Naive thymus-derived CD4-positive, alpha-beta T cell (primary cell): ENCODE results near the gene UBALD2. TPM values are rescaled to one million over a fixed set of nuclear protein-coding genes. Genes with fewer than 3 reads are reported as not detected.
"Not testable (repeated sequence)": the region's sequence is repeated elsewhere in the genome, so short reads cannot be mapped to it uniquely, and the experiment has no call there.

ENCODE experiments used
- ATAC-seq: fragments of 150-1000 bp; cut with Tn5 transposase; 2 replicates; pipeline ENCODE4 v1.10.0; 2021; ENCODE audit warnings: mild to moderate bottlenecking, moderate library complexity
- CTCF ChIA-PET: fragments of 350-600 bp; sonication (Branson Sonifier 250); formaldehyde crosslinking; loops from one replicate; lab custom pipeline; 2021; ENCODE audit warnings: antibody characterized with exemption; lab: Charles Lee
- POLR2A ChIA-PET: fragments of 350-600 bp; sonication (Branson Sonifier 250); formaldehyde crosslinking; loops from one replicate; lab custom pipeline; 2021; ENCODE audit warnings: antibody characterized with exemption, inconsistent platforms; lab: Charles Lee
- DNase-seq, 9 donors: peaks; one replicate each; pipeline versions ENCODE4 v3.0.0 to v3.0.0-alpha.2; 2020 to 2022; ENCODE audit warnings: mixed read lengths in 1 of 9
- H3K27ac ChIP-seq: one replicate; pipeline ENCODE4 v1.7.0; 2013; ENCODE audit warnings: mild to moderate bottlenecking, low read depth, low read length, moderate library complexity
- H3K27me3 ChIP-seq, 2 donors: one replicate each; pipeline ENCODE4 v1.7.0; 2013; ENCODE audit warnings: low read length in 2 of 2, mild to moderate bottlenecking in 2 of 2, moderate library complexity in 2 of 2; ENCODE audit not compliant: control insufficient read depth in 2 of 2, insufficient read depth in 2 of 2
- H3K36me3 ChIP-seq, 3 experiments: 1 replicate in 2 of 3; 2 replicates in 1 of 3; pipeline ENCODE4 v1.7.0; 2013; ENCODE audit warnings: low read length in 3 of 3, mild to moderate bottlenecking in 3 of 3, moderate library complexity in 1 of 3; ENCODE audit not compliant: insufficient read depth in 3 of 3, control insufficient read depth in 2 of 3
- H3K4me1 ChIP-seq, 2 donors: one replicate each; pipeline ENCODE4 v1.7.0; 2013; ENCODE audit warnings: low read length in 2 of 2, mild to moderate bottlenecking in 2 of 2, moderate library complexity in 1 of 2; ENCODE audit not compliant: control insufficient read depth in 2 of 2, insufficient read depth in 2 of 2
- H3K4me3 ChIP-seq: 2 replicates; pipeline ENCODE4 v1.7.0; 2013; ENCODE audit warnings: mild to moderate bottlenecking, low read length
- H3K9me3 ChIP-seq, 3 experiments: 1 replicate in 2 of 3; 2 replicates in 1 of 3; pipeline ENCODE4 v1.7.0; 2013; ENCODE audit warnings: low read length in 3 of 3; ENCODE audit not compliant: control insufficient read depth in 2 of 3
- H3K27ac Mint-ChIP-seq, 9 donors: one replicate each; pipeline ENCODE4 v1.8.0; 2020 to 2022; ENCODE audit warnings: mixed read lengths in 9 of 9, mild to moderate bottlenecking in 8 of 9, moderate library complexity in 5 of 9, inconsistent platforms in 2 of 9
- H3K27me3 Mint-ChIP-seq, 5 donors: one replicate each; pipeline ENCODE4 v1.8.0; 2021 to 2022; ENCODE audit warnings: mixed read lengths in 5 of 5, mild to moderate bottlenecking in 1 of 5
- H3K36me3 Mint-ChIP-seq, 5 donors: one replicate each; pipeline ENCODE4 v1.8.0; 2020 to 2022; ENCODE audit warnings: mixed read lengths in 5 of 5, mild to moderate bottlenecking in 3 of 5, inconsistent platforms in 1 of 5
- H3K4me1 Mint-ChIP-seq, 7 donors: one replicate each; pipeline ENCODE4 v1.8.0; 2020 to 2022; ENCODE audit warnings: mixed read lengths in 7 of 7, mild to moderate bottlenecking in 3 of 7, inconsistent platforms in 1 of 7
- H3K4me3 Mint-ChIP-seq, 10 donors: one replicate each; pipeline ENCODE4 v1.8.0; 2020 to 2022; ENCODE audit warnings: mild to moderate bottlenecking in 10 of 10, mixed read lengths in 10 of 10, moderate library complexity in 6 of 10, inconsistent platforms in 2 of 10
- H3K9me3 Mint-ChIP-seq, 11 donors: one replicate each; pipeline ENCODE4 v1.8.0; 2020 to 2022; ENCODE audit warnings: mixed read lengths in 11 of 11, mild to moderate bottlenecking in 4 of 11, inconsistent platforms in 1 of 11, moderate library complexity in 1 of 11
- intact Hi-C, 2 donors: fragments of 100-400 bp; cut with micrococcal nuclease; formaldehyde crosslinking; loops; one replicate each; pipeline ENCODE4 v1.15.1; 2023
- polyA plus RNA-seq, 2 donors: library from polyadenylated mRNA; unstranded; fragments of 300-500 nt; fragmentation: Illumina TruSeq; gene quantifications; one replicate each; pipeline ENCODE4 v1.2.3, GENCODE V29; 2021
- total RNA-seq, 6 experiments: library from RNA in 5 of 6; stranded (reverse) in 5 of 6; gene quantifications; 1 replicate in 5 of 6; 2 replicates in 1 of 6; pipeline ENCODE4 v1.2.3 and lab custom pipeline; 2021 to 2026

The UBALD2 gene
- total and polyA plus RNA-seq, 7 experiments from 2014 or later, result 6.9 to 263 (median 132) TPM

DNA sequence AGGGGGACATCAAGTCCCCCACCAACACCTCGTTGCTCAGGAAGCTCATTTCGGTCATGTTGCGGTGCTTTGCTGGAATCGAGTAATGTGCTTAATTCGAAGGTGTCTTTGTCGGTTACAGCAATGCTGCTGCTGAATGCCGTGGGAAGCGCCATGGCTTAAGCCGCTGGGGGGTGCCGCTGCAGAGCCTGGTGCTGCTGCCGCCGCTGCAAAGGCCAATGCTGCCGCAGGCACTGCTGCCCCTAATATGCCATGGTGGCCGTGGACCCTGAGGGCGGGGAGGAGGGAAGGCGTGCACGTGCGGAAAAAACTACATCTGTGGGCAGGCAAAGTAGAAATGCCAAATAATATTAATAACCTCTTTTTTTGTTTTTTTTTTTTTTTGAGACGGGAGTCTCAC lies 38.4 kb upstream of the UBALD2 start:
- POLR2A ChIA-PET, result interaction anchor here (1.2 kb wide), 1 partner anchor 20 kb away, joined by 3 read pairs; no protein-coding TSS in a partner anchor
- H3K9me3 Mint-ChIP-seq, H3K27ac ChIP-seq, H3K27me3 ChIP-seq, H3K4me3 Mint-ChIP-seq, H3K4me1 ChIP-seq, H3K4me3 ChIP-seq, ATAC-seq, H3K27me3 Mint-ChIP-seq, CTCF ChIA-PET, DNase-seq, H3K9me3 ChIP-seq, intact Hi-C loops: not testable (repeated sequence)
- H3K36me3 ChIP-seq, result peaks cover 0 to 12% (median 0%) of the 10 kb centered on the region in 3 experiments
- Mint-ChIP-seq H3K4me1 (peaks cover 10 to 56% (median 46%) of the 10 kb centered on the region in 7 donors), H3K36me3 (peaks cover 10 to 37% (median 30%) of the 10 kb centered on the region in 5 donors), H3K27ac (peak overlapping the region in 3 of 9 donors; percentile 6 to 76 (median 67))

- no peaks in the 10 kb centered on the region for H3K27me3 Mint-ChIP-seq
- H3K4me3 ChIP-seq, result no peak overlapping the region
- H3K27me3 ChIP-seq, result no peaks in the 10 kb centered on the region
- H3K36me3 Mint-ChIP-seq, result peaks cover 5 to 40% (median 24%) of the 10 kb centered on the region in 5 donors
- POLR2A ChIA-PET, result interaction anchor here (0.6 to 1.3 kb wide), 5 partner anchors 11 to 42 kb away, joined by 3 to 8 read pairs (median 4); no protein-coding TSS in a partner anchor
- DNase-seq (no peak), ATAC-seq (no peak)
- intact Hi-C loops, result no loop called here
- H3K9me3 Mint-ChIP-seq, result peaks cover 0 to 4% (median 0%) of the 10 kb centered on the region in 11 donors
- peaks cover 0 to 5% (median 0%) of the 10 kb centered on the region in 3 experiments for H3K36me3 ChIP-seq
- peaks cover 0 to 3% of the 10 kb centered on the region in 2 donors for H3K4me1 ChIP-seq
- peak overlapping the region in 2 of 9 donors; percentile 49 to 52 for H3K27ac Mint-ChIP-seq
- H3K4me3 Mint-ChIP-seq, result no peak overlapping the region
- no peaks in the 10 kb centered on the region for H3K9me3 ChIP-seq
- no peak overlapping the region for H3K27ac ChIP-seq
- CTCF ChIA-PET, result interaction anchor here (1.2 kb wide), 1 partner anchor 41 kb away, joined by 3 read pairs; no protein-coding TSS in a partner anchor
- H3K4me1 Mint-ChIP-seq, result peaks cover 23 to 74% (median 63%) of the 10 kb centered on the region in 7 donors
Observed at GRCh38 chr17:76232342-76232741, 32.8 kb upstream of the UBALD2 start.

DNA sequence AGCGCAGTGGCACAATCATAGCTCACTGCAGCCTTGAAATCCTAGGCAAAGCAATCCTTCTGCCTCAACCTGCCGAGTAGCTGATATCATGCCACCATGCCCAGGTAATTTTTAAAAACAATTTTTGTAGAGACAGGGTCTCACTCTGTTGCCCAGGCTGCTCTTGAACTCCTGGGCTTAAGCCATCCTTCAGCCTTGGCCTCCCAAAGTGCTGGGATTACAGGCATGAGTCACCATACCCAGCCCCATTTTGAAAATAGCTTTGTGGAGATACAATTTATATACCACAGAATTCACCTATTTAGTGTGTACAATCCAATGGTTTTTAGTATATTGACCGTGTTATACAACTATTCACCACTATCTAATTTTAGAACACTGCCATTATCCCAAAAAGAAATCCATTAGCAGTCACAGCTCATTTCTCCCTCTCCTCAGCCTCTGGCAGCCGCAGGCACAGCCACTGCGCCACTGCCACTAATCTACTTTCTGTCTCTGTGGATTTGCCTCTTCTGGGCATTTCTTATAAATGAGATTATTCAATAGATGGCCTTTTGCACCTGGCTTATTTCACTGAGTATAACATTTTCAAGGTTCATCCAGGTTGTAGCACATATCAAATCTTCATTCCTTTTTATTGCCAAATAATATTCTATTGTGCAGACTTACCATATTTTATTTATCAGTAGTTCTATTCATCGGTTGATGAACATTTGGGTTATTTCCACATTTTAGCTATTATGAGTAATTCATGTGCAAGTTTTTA lies 31.4 kb upstream of the UBALD2 start:
- intact Hi-C loops, result no loop called here
- H3K9me3 ChIP-seq, result no peaks in the 10 kb centered on the region
- Mint-ChIP-seq H3K36me3 (peaks cover 5 to 44% (median 18%) of the 10 kb centered on the region in 5 donors), H3K4me1 (peaks cover 22 to 78% (median 67%) of the 10 kb centered on the region in 7 donors), H3K27me3 (no peaks in the 10 kb centered on the region), H3K27ac (peak overlapping the region in 8 of 9 donors; percentile 16 to 76 (median 36)), H3K9me3 (peaks cover 0 to 4% (median 0%) of the 10 kb centered on the region in 11 donors), H3K4me3 (peak overlapping the region in 1 of 10 donors; percentile 5)
- DNase-seq (no peak), ATAC-seq (no peak)
- H3K27me3 ChIP-seq, result no peaks in the 10 kb centered on the region
- peaks cover 0 to 5% (median 0%) of the 10 kb centered on the region in 3 experiments for H3K36me3 ChIP-seq
- ChIA-PET POLR2A (interaction anchor here (0.7 to 1.5 kb wide), 3 partner anchors 10 to 44 kb away, joined by 3 to 7 read pairs (median 4); no protein-coding TSS in a partner anchor), CTCF (no interaction called here)
- no peak overlapping the region for H3K27ac ChIP-seq
- no peak overlapping the region for H3K4me3 ChIP-seq
- peaks cover 3 to 6% of the 10 kb centered on the region in 2 donors for H3K4me1 ChIP-seq

- CTCF ChIA-PET, result no interaction called here
- POLR2A ChIA-PET, result interaction anchor here (0.7 to 1.5 kb wide), 3 partner anchors 9 to 44 kb away, joined by 3 to 7 read pairs (median 4); no protein-coding TSS in a partner anchor
- H3K9me3 Mint-ChIP-seq, result peaks cover 0 to 2% (median 0%) of the 10 kb centered on the region in 11 donors
Observed at GRCh38 chr17:76234354-76234679, 30.8 kb upstream of the UBALD2 start.

DNA sequence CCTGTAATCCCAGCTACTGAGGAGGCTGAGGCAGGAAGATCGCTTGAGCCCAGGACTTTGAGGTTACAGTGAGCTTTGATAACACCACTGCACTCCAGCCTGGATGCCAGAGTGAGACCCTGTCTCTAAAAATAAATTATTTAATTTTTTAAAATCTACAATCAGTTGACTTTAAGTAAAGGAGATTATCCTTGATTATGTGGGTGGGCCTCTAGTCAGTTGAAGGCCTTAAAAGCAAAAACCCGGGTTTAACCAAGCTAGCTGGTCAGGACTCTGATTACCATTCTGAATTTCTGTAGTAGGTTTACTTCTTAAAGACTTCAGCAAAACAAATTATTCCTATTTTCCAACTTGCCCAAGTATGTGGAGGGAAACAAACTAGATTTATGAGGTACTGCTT lies 29.3 kb upstream of the UBALD2 start:
- H3K27me3 ChIP-seq, result no peaks in the 10 kb centered on the region
- H3K36me3 ChIP-seq, result no peaks in the 10 kb centered on the region
- Mint-ChIP-seq H3K9me3 (peaks cover 0 to 2% (median 0%) of the 10 kb centered on the region in 11 donors), H3K36me3 (peaks cover 0 to 38% (median 8%) of the 10 kb centered on the region in 5 donors), H3K27me3 (peaks cover 0 to under 1% (median 0%) of the 10 kb centered on the region in 5 donors), H3K27ac (peak overlapping the region in 4 of 9 donors; percentile 26 to 75 (median 50)), H3K4me1 (peaks cover 25 to 70% (median 58%) of the 10 kb centered on the region in 7 donors), H3K4me3 (no peak overlapping the region)
- intact Hi-C loops, result loop anchor here in 1 of 2 donors (5.0 kb wide), 1 partner anchor 36 kb away; no protein-coding TSS in a partner anchor
- H3K4me1 ChIP-seq, result peaks cover 4 to 6% of the 10 kb centered on the region in 2 donors
- no peaks in the 10 kb centered on the region for H3K9me3 ChIP-seq
- H3K4me3 ChIP-seq, result no peak overlapping the region
- DNase-seq, result no peak
- ATAC-seq, result no peak
- ChIA-PET POLR2A (interaction anchor here (0.6 to 3.8 kb wide), 5 partner anchors 11 to 301 kb away, joined by 3 to 25 read pairs (median 6); no protein-coding TSS in a partner anchor), CTCF (interaction anchor here (1.0 kb wide), 1 partner anchor 18 kb away, joined by 3 read pairs; no protein-coding TSS in a partner anchor)
- no peak overlapping the region for H3K27ac ChIP-seq

More at GRCh38 chr17:76234354-76234679, 30.8 kb upstream of the UBALD2 start:
- H3K4me1 ChIP-seq, result peaks cover 3 to 6% of the 10 kb centered on the region in 2 donors
- no peaks in the 10 kb centered on the region for H3K27me3 ChIP-seq
- ATAC-seq (no peak), DNase-seq (no peak)
- H3K9me3 ChIP-seq, result no peaks in the 10 kb centered on the region
- Mint-ChIP-seq H3K4me1 (peaks cover 24 to 78% (median 67%) of the 10 kb centered on the region in 7 donors), H3K27ac (peak overlapping the region in 5 of 9 donors; percentile 12 to 76 (median 31)), H3K27me3 (no peaks in the 10 kb centered on the region), H3K4me3 (no peak overlapping the region), H3K36me3 (peaks cover 0 to 45% (median 13%) of the 10 kb centered on the region in 5 donors)
- intact Hi-C loops, result no loop called here
- H3K36me3 ChIP-seq, result peaks cover 0 to 5% (median 0%) of the 10 kb centered on the region in 3 experiments
- no peak overlapping the region for H3K4me3 ChIP-seq
- H3K27ac ChIP-seq, result no peak overlapping the region

GRCh38 chr17:76236603-76237002 lies 28.5 kb upstream of the UBALD2 start:
- no peak overlapping the region for H3K4me3 Mint-ChIP-seq
- Histone ChIP-seq H3K27ac (no peak overlapping the region), H3K4me3 (no peak overlapping the region), H3K36me3 (no peaks in the 10 kb centered on the region), H3K27me3 (no peaks in the 10 kb centered on the region), H3K4me1 (peaks cover 11 to 14% of the 10 kb centered on the region in 2 donors), H3K9me3 (no peaks in the 10 kb centered on the region)
- H3K4me1 Mint-ChIP-seq, result peaks cover 31 to 71% (median 61%) of the 10 kb centered on the region in 7 donors
- CTCF ChIA-PET, result interaction anchor here (2.6 kb wide), 1 partner anchor 43 kb away, joined by 11 read pairs; no protein-coding TSS in a partner anchor
- H3K9me3 Mint-ChIP-seq, result peaks cover 0 to 2% (median 0%) of the 10 kb centered on the region in 11 donors
- POLR2A ChIA-PET, result interaction anchor here (0.8 to 3.8 kb wide), 8 partner anchors 10 to 44 kb away, joined by 3 to 26 read pairs (median 16); partner anchors contain the start of gene UBALD2
- no peak for ATAC-seq
- intact Hi-C loops, result loop anchor here in 1 of 2 donors (5.0 kb wide), 1 partner anchor 36 kb away; no protein-coding TSS in a partner anchor
- H3K27ac Mint-ChIP-seq, result peak overlapping the region in 6 of 9 donors; percentile 20 to 75 (median 56)
- DNase-seq, result no peak
- peaks cover 0 to 4% (median 0%) of the 10 kb centered on the region in 5 donors for H3K27me3 Mint-ChIP-seq
- peaks cover 0 to 40% (median 7%) of the 10 kb centered on the region in 5 donors for H3K36me3 Mint-ChIP-seq
